HG03139 (cell line): Measurements from ENCODE around the gene GSX2.
"Not testable (repeated sequence)": the region's sequence is repeated elsewhere in the genome, so short reads cannot be mapped to it uniquely, and the experiment has no call there.

Source experiments
- ATAC-seq: cut with Tn5 transposase; IDR thresholded peaks from one replicate; pipeline ENCODE4 v1.9.1; 2021; ENCODE audit not compliant: unreplicated experiment

Gene GSX2

DNA sequence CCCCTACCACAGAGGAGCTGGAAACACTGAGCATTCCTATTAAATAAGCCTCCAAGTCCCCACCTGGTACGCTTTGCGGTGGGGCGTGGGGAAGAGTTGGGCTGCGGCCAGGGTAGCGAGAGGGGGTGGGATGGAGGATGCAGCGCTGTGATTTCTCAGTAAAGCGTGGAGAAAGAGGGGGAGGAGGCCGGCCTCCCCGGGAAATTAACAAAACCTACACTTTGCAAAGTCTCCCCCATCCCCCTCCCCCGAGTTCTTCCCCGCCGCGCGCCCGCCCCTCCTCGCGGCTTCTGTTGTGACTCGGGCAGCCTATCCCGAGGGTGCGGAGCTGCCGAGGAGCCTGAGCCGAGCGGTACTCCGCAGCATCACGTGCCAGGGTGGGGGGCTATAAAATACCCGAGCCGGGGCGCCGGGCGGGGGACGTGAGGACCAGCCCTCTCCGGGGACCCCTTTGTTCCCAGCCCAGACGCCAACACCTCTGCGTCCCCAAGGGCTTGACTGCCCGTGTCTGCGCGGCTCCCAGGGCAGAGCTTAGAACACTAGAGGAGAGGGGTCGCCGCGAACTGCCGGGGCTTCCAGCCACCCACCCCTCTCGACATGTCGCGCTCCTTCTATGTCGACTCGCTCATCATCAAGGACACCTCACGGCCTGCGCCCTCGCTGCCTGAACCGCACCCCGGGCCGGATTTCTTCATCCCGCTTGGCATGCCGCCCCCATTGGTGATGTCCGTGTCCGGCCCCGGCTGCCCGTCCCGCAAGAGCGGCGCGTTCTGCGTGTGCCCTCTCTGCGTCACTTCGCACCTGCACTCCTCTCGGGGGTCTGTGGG, at the start of gene GSX2:
Gene GSX2 (plus strand): TSS at position 416 of the 827 bp plus-strand sequence. CDS start 182 bp downstream, at position 598.
- no peak for ATAC-seq

DNA sequence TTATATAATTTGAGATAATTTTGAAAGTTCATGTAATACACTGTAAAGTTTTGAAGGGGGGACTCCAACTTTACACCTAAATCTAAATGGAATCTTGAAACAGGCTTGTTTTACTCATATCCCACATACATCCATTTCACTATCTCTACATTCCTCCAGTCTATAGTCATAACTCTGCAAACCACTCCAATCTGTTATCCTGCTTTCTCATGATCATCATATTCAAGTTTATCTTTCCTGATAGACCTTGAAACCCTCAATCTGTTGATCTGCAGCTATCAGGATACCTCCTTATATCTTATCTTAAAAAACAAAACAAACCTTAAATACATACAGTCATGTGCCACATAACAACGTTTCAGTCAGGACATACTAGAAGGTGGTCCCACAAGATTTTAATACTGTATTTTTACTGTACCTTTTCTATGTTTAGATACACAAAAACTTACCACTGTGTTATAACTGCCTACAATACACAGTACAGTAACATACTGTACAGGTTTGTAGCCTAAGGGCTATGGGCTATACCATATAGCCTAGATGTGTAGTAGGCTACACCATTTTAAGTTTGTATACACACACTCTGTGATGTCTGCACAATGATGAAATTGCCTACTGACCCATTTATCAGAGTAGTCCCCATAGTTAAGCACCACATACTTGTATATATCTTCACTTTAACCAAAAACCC, 49.6 kb upstream of the GSX2 start:
- no peak for ATAC-seq

- ATAC-seq = not testable (repeated sequence)
Measured at GRCh38 chr4:54053322-54053721, 46.6 kb upstream of the GSX2 start.

DNA sequence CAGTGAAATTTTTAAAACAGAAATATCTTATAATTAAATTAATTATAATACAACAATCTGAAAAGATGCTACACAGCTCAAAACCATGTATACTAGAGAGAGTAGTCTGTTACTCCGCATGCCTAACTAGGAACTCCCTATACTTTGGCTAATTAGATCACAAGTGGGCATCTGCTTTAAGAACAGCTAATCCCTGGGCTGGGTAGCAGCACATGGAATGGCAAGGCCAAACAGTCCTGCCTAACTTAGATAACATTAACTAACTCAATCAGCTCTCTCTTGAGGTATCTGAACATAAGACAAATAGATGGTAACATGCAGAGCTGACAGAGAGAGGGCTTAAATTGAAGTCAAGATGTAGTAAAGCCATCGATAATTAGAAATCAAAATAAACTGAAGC, 45.5 kb upstream of the GSX2 start:
- no peak for ATAC-seq

- no peak for ATAC-seq
Measured at GRCh38 chr4:54055494-54055893, 44.5 kb upstream of the GSX2 start.

DNA sequence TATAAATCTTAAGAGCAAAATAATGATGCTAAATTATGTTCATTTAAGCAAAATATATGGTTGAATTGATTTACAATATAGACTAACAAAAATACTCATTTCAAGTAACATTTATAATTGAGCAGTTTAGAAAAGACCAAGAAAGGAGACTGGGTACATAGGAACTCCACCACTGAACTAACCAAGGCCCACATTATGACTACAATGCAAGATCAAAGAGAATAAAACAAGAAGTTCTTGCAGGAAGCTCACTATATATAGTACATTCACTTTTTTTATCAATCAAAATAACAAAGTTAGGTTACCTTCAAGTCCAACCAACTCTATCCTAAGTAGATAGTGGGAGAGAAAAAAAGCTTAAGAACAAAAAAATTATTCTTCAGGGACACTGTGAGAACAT, 43.6 kb upstream of the GSX2 start:
- no peak for ATAC-seq

- ATAC-seq = no peak
Measured at GRCh38 chr4:54058171-54058570, 41.8 kb upstream of the GSX2 start.

- ATAC-seq = no peak
Measured at GRCh38 chr4:54060116-54060515, 39.8 kb upstream of the GSX2 start.

DNA sequence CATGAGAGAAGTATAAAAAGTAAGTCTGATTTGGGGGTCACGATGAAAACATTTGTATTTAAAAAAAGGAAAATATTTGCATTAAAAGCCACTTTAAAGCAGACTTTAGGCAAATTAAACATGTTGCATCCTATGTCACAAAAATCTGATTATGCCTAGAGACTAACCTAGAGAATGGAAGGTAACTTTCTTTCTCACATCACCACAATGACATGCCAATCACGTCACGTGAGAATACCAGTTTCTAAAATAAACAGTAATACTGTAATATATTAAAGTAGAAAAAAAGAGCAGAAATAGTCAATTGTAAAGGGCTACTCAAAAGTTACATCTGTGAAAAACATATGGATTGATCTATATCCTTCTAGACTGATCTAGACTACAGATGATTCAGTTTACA, 38.9 kb upstream of the GSX2 start:
- no peak for ATAC-seq

DNA sequence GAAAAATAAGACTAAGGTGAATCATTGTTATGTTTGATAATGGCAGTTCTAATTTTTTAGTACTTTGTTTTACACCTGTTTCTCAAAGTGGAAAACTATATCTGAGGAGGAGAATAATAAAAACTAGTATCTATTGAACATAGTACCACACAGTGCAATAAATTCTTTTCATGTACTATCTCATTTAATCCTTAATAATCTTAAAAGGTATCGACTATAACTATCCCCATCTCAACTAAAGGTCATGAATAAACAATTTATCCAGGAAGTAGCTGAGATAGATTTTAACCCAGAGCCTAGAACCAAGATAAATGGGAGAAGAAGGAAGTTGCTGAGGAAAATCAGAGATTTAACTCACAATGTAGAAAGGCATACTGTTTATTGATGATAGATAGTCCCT, 38.1 kb upstream of the GSX2 start:
- ATAC-seq = no peak

DNA sequence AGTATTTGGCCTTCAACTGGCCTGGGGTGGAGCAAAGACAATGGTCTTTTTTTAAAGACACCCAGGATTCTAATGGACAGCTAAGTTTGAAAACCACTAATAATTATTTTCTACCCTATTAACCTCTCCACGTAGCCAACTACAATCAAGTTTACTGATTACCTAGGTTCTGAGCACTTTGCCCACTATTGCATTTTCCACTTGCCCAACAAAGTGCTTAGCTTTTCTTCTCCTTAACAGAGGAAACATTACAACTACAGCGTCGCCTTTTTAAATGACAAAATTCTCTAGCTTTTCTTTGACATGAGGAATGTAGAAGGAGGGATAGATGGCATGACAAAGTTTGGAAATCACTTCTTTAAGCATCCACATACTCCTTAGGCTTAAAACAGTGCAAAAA, 37.6 kb upstream of the GSX2 start:
- ATAC-seq = no peak

DNA sequence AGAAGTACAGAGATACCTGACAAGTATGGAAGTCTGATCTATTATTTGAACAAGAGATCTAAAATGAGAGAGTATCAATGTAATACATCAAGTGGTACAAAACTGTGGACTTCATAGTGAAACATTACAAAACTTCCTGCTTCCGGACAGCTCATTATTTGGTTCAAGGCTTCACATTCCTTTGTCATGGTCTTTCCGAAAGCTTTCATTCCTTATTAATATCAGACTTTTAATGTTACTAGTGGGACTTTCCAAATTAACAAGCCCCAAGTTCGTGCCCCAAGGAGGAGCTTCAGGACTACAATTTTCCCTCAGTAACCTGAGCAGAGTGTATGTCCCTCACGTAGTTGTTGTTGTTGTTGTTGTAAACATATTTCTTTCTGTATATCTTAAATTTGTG, 36.7 kb upstream of the GSX2 start:
- no peak for ATAC-seq

- ATAC-seq = peak; percentile 22
Measured at GRCh38 chr4:54063737-54064316, 36.1 kb upstream of the GSX2 start.

- ATAC-seq = peak; percentile 93
Measured at GRCh38 chr4:54064317-54065111, 35.4 kb upstream of the GSX2 start, which contains the start of gene CHIC2. Gene CHIC2, minus strand, starts transcription at chr4:54064605. Its CDS starts 305 bp downstream, at chr4:54064300.

- no peak for ATAC-seq
Measured at GRCh38 chr4:54065282-54066087, 34.5 kb upstream of the GSX2 start.

DNA sequence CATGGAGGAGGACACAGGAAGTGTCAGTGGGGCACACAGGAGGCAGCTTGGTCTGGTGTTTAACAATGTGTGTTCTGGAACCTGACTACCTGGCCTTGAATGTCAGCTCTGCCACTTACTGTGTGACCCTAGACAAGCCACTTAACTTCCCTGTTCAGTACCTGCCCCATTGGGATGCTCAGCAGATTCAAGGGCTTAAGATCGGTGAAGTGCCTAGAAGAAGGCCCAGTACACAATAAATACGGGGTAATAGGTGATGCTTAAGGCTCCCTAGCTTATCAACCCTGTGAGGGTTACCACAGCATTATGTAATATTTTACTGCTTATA, 33.9 kb upstream of the GSX2 start:
- no peak for ATAC-seq

GRCh38 chr4:54066718-54067129, 33.2 kb upstream of the GSX2 start:
- ATAC-seq = no peak

GRCh38 chr4:54067166-54067565, 32.8 kb upstream of the GSX2 start:
- ATAC-seq = no peak

- no peak for ATAC-seq
Measured at GRCh38 chr4:54073271-54073880, 26.6 kb upstream of the GSX2 start.

GRCh38 chr4:54074381-54074780, 25.6 kb upstream of the GSX2 start:
- no peak for ATAC-seq
